Activated CD4-positive, alpha-beta T cell treated with anti-CD3 and anti-CD28 coated beads, Interleukin-2, amount 50 U/mL, for 24 hours (primary cell): ENCODE measurements around the gene RHBDD3.

Experiments
- DNase-seq, 2 donors: peaks; one replicate each; pipeline ENCODE4 v3.0.0-alpha.2; 2020; ENCODE audit warnings: low read depth in 1 of 2, low spot score in 1 of 2

The RHBDD3 gene

DNA sequence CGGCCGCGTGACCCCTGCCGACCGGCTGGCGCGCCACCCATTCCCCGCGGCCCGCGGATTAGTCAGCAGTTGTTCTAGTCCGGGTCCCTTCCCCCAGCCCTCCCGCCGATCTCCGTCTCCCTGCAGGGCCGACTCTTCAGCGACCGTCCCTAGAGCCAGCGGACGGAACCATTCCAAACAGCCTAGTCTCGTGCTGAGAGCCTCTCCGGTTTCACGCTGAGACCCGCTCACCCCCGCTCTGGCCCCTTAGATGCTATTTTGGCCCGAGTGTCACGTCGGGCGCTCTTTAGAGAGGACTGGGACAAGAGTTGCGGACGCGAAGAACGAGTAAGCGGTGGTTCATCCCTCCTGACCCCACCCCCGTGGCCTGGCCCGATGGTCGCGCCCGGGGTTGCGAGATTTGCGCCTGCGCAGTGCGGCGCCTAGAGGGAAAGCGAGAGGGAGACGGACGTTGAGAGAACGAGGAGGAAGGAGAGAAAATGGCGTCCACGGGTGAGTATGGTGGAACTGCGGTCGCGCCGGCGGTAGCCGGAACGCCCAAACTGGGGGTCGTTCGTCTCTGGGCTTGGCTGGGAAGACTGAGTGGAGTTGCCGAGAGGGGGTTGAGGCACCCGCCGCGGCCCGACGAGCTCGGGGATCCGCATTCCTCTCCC lies at the start of gene RHBDD3, which contains the start of gene EWSR1:
TSS of gene RHBDD3 (minus strand) at position 124 of the 653 bp plus-strand sequence. CDS start 2,355 bp downstream, outside the sequence.
TSS of gene EWSR1 (plus strand) at position 411 of the 653 bp plus-strand sequence. CDS start at position 480, 69 bp downstream.
- DNase-seq = peak; percentile 96 to 98

DNA sequence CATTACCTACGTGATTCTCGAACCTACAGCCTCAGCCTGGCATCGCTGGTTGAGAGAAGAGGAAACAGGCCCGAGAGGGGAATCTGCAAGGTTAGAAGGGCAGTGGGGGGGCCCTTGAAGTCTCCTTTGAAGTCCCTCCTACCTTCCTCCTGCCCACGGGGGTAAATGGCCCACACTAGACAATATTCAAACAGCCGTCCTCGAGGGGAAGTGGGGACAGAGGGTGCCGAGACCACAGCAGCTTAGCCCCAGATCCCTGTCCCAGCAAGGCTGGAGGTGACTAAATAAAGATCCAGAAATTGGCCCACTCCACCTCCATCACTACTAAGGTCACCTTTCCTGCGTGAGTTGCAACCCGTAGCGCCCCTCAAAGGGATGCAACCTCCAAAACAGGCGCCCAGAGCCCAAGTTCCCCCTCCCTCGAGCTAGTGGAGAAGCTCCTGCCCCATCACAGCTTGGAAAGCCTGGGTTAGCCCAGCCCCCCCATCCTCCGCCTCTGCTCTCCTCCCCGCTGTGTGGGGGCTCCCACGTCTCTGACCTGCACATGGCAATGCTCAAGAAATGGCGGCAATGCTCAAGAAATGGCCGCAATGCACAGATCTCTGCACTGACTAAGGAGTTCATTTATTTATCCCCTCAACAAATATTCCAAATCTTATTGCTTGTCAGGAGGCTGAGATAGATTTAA lies 48.5 kb upstream of the RHBDD3 start:
- no peak for DNase-seq

DNA sequence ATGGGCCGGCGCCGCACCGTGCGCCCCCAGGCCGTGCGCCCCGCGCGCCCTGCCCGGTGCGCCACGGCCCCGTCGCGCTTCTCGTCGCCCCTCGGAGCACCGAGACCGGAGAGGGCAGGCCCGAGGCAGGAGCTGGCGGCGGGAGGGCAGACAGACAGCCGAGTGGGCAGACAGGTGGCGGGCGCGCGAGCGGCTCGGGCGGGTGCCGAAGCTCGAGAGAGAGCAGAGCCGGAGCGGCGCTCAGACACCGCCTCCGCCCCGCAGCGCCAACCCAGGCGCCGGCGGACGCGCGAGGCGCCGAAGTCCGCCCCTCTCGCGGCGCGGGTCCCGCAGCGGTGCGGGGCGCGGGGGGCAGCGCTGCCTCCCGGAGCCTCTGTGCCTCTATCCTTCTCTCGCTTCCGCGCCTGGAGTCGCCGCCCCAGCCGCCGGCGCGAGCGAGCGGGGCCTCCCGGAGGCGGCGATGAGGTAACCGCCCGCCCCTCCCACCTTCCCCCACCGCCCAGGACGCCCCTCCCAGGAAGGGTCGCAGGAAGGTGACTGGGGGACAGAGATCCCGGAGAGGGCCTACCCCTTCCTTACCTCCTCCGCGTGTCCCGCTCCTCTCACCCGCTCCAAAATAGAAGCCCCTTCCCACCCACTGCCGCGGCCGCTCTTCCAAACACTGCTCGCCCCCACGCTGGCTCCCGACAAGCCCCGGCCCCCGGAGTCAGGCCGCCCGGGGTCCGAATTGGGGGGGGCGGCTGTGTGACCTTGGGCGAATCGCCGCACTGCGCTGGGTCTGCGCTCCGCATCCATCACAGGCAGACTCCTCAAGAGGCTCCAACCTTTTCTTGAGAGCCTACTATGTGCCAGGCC lies 47.7 kb upstream of the RHBDD3 start, which contains the start of gene RASL10A:
TSS of gene RASL10A (minus strand) at position 412 of the 855 bp plus-strand sequence. CDS start 451 bp downstream, outside the sequence.
- no peak for DNase-seq

DNA sequence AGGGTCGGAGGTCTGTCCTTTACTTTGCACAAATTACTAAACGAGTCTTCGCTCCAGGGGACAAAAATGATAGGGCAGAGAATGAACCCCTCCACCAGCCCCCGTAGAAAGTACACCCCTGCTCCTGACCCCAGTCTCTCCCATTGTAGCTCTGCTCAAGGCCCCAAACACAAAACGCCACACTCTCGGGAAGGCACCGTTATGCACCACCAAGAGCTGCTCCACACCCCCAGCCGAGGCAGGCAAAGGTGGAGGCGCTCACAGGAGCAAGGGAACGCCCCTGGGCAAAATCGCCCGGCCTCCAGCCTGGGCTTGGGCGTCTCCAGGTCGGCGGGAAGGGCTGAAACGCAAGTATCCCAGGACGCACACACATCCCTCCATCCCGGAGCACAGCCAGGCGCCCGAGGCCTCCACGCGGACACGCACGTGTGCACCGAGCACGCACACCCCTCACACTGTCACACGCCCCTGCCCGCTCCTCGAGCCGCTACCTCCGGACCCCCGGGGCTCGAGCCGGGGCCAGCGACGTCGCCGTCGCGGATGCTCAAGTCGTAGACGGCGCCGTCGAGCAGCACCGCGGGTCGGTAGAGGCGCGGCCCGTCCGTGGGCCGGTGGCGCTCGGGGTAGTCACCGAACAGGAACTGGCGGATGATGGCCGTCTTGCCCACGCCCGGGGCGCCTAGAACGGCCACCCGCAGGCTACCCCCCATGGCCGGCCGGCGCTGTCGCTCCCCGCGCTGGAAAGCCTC lies 46.9 kb upstream of the RHBDD3 start:
- no peak for DNase-seq

GRCh38 chr22:29313576-29314466 lies 46.0 kb upstream of the RHBDD3 start:
- DNase-seq = no peak

DNA sequence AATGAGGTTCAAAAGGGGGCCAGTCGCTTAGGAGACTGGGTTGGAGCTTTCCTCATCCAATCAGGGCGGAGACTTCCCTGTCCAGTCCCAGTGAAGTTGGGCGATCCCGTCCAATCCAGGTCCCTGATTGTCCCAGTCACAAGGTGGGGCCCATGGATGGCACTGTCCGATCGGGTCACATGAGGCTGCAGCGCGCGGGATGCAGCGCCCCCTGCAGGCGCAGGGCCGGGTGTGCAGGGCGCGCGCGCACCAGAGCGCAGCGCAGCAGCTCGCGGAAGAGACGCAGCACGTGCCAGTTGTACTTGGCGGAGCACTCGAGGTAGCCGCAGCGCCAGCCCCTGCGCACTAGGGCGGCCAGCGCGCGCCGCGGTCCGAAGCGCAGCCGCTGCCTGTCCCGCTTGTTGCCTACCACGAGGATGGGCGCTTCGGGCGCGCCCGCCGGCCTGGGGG lies 45.4 kb upstream of the RHBDD3 start:
- DNase-seq = no peak

DNA sequence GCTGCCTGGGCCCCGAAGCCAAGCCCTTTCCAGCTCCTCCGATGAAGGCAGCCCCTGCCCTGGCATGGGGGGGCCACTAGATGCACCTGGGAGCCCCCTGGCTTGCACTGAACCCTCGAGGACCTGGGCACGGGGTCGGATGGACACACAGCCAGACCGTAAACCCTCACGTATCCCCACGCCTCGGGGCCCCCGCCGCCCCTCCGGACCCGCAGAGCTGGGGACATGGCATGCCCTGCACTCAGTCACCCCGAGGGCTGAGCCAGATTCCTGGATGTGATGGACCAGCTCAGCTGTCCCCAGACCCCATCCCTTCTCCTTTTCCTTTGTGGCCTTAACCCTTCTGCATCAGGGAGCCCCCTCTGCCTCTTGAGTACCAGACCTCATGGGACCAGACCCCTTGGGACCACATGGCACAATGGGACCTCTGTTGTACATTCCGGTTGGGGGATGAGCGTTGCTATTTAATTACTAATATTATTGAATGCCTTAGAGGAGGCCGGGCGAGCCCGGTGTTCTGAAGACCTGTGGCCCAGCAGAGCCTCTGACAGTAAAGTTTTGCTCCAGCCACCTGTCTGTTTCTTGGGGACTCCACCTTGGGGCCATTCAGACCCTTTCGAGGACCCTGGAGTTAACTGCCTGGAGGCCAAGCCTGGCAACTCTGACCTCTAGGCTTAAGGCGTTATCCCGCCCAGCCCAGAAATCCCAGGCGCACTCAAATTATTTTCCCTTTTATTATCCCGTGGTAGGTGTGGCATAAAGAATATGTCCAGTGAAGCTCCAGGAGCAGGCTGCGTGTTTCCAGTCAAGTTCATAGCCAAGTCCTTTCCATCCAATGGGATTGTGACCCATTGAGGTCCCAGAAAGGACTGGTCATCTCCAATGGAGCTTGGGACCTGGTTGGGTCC lies 44.7 kb upstream of the RHBDD3 start:
- no peak for DNase-seq

DNA sequence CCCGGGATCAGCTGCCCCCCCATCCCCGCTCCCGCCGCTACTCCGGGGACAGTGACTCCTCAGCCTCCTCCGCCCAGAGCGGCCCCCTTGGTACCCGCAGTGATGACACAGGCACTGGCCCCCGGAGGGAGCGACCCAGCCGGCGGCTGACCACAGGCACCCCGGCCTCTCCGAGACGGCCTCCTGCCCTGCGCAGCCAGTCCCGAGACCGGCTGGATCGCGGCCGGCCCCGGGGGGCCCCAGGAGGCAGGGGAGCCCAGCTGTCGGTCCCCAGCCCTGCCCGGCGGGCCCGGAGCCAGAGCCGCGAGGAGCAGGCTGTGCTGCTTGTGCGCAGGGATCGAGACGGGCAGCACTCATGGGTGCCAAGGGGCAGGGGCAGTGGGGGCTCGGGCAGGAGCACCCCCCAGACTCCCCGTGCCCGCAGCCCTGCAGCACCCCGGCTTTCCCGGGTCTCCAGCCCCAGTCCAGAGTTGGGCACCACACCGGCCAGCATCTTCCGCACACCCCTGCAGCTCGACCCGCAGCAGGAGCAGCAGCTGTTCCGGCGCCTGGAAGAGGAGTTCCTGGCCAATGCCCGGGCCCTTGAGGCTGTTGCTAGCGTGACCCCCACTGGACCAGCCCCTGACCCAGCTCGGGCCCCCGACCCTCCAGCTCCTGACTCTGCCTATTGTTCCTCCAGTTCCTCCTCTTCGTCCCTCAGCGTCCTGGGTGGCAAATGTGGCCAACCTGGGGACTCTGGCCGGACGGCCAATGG lies 43.9 kb upstream of the RHBDD3 start:
- no peak for DNase-seq

- DNase-seq = peak in 1 of 2 donors; percentile 63
Measured at GRCh38 chr22:29310863-29311339, 43.1 kb upstream of the RHBDD3 start.

DNA sequence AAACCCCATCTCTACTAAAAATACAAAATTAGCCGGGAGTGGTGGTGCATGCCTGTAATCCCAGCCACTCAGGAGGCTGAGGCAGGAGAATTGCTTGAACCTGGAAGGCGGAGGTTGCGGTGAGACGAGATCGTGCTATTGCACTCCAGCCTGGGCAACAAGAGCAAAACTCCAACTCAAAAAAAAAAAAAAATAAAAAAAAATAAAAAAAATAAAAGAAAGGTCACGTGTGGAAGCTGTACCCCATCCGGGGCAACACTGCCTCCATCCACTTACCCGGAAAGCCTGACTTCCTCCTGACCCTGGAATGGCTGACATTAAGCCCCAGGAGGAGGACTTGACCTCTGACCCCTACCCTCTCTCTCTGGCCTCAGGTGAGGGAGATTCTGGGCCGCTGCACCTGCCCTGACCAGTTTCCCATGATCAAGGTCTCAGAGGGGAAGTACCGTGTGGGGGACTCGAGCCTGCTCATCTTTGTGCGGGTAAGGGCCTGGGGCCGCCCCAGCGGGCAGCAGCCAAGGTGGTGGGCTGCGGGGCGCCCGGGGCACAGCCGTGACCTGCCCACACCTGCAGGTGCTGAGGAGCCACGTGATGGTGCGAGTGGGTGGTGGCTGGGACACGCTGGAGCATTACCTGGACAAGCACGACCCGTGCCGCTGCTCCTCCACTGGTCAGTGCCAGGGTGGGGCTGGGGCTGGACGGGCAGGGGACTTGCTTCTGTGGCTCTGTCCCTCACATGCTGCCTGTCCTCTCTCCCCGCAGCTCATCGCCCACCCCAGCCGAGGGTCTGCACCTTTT lies 42.5 kb upstream of the RHBDD3 start:
- DNase-seq = no peak

DNA sequence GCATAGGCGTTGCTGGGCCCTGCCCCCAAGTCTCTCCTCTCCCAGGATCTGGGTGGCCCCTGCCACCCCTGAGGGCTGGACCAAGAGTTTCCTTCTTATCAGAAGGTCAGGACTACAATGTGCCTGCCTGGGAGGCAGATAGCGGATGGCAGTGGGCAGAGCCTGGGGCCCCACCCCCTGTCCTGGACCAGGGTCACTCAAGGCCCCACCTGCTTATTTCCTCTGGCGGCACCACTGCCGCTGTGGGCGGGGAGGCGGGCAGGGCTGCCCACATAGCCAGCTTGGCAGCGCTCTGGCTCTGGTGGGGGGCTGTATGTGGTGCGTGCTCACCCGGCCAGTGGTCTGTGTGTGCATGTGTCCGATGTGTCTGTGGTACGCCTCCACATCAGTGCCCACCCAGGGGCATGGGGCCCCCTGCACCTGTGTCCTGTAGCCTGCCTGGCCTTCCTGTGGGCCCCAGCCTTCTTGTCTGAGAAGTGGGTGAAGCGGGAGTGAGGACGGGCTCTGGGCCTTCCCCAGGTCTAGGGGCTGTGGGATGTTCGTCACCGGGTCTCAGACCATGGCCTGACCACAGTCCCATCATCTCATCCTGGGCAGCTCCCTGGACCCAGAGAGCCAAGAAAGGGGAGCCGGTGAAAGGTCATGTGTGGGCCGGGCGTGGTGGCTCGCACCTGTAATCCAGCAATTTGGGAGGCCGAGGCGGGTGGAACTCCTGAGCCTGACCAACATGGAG lies 41.7 kb upstream of the RHBDD3 start:
- no peak for DNase-seq

DNA sequence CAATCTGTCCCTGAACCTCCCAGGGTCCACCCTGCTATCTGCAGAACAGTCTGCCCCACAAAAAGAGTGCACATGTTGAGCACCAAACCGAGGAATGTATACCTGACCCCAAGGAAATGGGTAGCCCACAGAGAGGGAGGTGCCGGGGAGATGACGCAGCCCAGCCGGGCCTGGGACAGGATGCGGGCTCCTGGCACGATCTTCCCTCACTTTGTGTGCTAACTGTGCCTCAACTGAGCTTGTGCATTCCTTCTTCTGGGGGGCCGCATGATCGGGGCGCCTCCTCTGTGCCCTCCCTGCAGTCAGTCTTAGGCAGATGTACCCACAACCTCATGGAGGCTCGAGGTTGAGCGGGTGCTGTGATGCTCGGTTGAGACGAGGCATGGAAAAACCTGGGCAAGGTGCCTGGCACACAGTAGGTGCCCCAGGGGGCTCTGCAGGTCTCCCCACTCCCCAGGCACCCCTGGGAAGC lies 41.0 kb upstream of the RHBDD3 start:
- DNase-seq = no peak

- no peak for DNase-seq
Measured at GRCh38 chr22:29308148-29308790, 40.5 kb upstream of the RHBDD3 start.

GRCh38 chr22:29307596-29308147 lies 39.9 kb upstream of the RHBDD3 start:
- no peak for DNase-seq

GRCh38 chr22:29306835-29307595 lies 39.2 kb upstream of the RHBDD3 start:
- DNase-seq = no peak
